Effector memory CD4-positive, alpha-beta T cell (primary cell): Measurements from ENCODE around the gene TSFM.

ENCODE experiments used
- DNase-seq, 3 donors: peaks; one replicate each; pipeline ENCODE4 v3.0.0-alpha.2; 2020
- H3K27ac ChIP-seq: 2 replicates; pipeline ENCODE4 v1.7.0; 2013; ENCODE audit warnings: mild to moderate bottlenecking, low read length, moderate library complexity; ENCODE audit not compliant: insufficient read depth, poor library complexity, severe bottlenecking
- H3K27me3 ChIP-seq: replicated peaks from 2 replicates; pipeline ENCODE4 v1.7.0; 2013; ENCODE audit warnings: mild to moderate bottlenecking, low read length; ENCODE audit not compliant: insufficient read depth, control insufficient read depth, poor library complexity, severe bottlenecking
- H3K36me3 ChIP-seq: 2 replicates; pipeline ENCODE4 v1.7.0; 2013; ENCODE audit warnings: mild to moderate bottlenecking, low read length, moderate library complexity; ENCODE audit not compliant: control insufficient read depth, insufficient read depth
- H3K4me1 ChIP-seq: 2 replicates; pipeline ENCODE4 v1.7.0; 2013; ENCODE audit warnings: low read length, mild to moderate bottlenecking; ENCODE audit not compliant: control insufficient read depth, insufficient read depth, poor library complexity, severe bottlenecking
- H3K4me3 ChIP-seq: 2 replicates; pipeline ENCODE4 v1.7.0; 2013; ENCODE audit warnings: low read length, low read depth, mild to moderate bottlenecking; ENCODE audit not compliant: insufficient read depth, poor library complexity, severe bottlenecking
- H3K9me3 ChIP-seq: 2 replicates; pipeline ENCODE4 v1.7.0; 2013; ENCODE audit warnings: mild to moderate bottlenecking, low read length, moderate library complexity; ENCODE audit not compliant: control insufficient read depth

The TSFM gene

GRCh38 chr12:57739387-57739786, 43.2 kb upstream of the TSFM start:
- H3K27ac ChIP-seq: peak overlapping the region; percentile 94
- DNase-seq: no peak
- H3K36me3 ChIP-seq: peaks cover 46% of the 10 kb centered on the region
- no peaks in the 10 kb centered on the region for H3K9me3 ChIP-seq
- no peaks in the 10 kb centered on the region for H3K27me3 ChIP-seq
- H3K4me1 ChIP-seq: peaks cover 46% of the 10 kb centered on the region
- no peak overlapping the region for H3K4me3 ChIP-seq

GRCh38 chr12:57739914-57740538, 42.6 kb upstream of the TSFM start:
- no peak for DNase-seq
- Histone ChIP-seq H3K4me3 (no peak overlapping the region), H3K9me3 (no peaks in the 10 kb centered on the region), H3K27ac (peak overlapping the region; percentile 94), H3K36me3 (peaks cover 39% of the 10 kb centered on the region), H3K4me1 (peaks cover 46% of the 10 kb centered on the region), H3K27me3 (no peaks in the 10 kb centered on the region)

- Histone ChIP-seq H3K9me3 (no peaks in the 10 kb centered on the region), H3K27me3 (no peaks in the 10 kb centered on the region), H3K27ac (peak overlapping the region; percentile 94), H3K4me3 (peak overlapping the region; percentile 82), H3K4me1 (peaks cover 52% of the 10 kb centered on the region), H3K36me3 (peaks cover 32% of the 10 kb centered on the region)
- peak; percentile 74 to 79 (median 78) for DNase-seq
These were observed 41.8 kb upstream of the TSFM start for GRCh38 chr12:57740656-57741412.

GRCh38 chr12:57741413-57741789, 41.2 kb upstream of the TSFM start:
- no peak for DNase-seq
- Histone ChIP-seq H3K4me1 (peaks cover 52% of the 10 kb centered on the region), H3K9me3 (no peaks in the 10 kb centered on the region), H3K27ac (peak overlapping the region; percentile 94), H3K4me3 (peak overlapping the region; percentile 82), H3K27me3 (no peaks in the 10 kb centered on the region), H3K36me3 (peaks cover 27% of the 10 kb centered on the region)

- no peaks in the 10 kb centered on the region for H3K9me3 ChIP-seq
- peaks cover 27% of the 10 kb centered on the region for H3K36me3 ChIP-seq
- H3K4me3 ChIP-seq: peak overlapping the region; percentile 82
- no peaks in the 10 kb centered on the region for H3K27me3 ChIP-seq
- peak; percentile 70 to 76 (median 72) for DNase-seq
- H3K4me1 ChIP-seq: peaks cover 52% of the 10 kb centered on the region
- peak overlapping the region; percentile 94 for H3K27ac ChIP-seq
These were observed 40.5 kb upstream of the TSFM start for GRCh38 chr12:57741844-57742738.

GRCh38 chr12:57743769-57744168, 38.8 kb upstream of the TSFM start:
- peak overlapping the region; percentile 93 for H3K27ac ChIP-seq

GRCh38 chr12:57744194-57744776, 38.3 kb upstream of the TSFM start:
- Histone ChIP-seq H3K27ac (peak overlapping the region; percentile 93), H3K36me3 (peaks cover 27% of the 10 kb centered on the region), H3K4me3 (peak overlapping the region; percentile 89), H3K27me3 (no peaks in the 10 kb centered on the region), H3K4me1 (peaks cover 44% of the 10 kb centered on the region), H3K9me3 (no peaks in the 10 kb centered on the region)
- DNase-seq: peak in 2 of 3 donors; percentile 60 to 69

More at GRCh38 chr12:57743769-57744168, 38.8 kb upstream of the TSFM start:
- no peak for DNase-seq
- peaks cover 23% of the 10 kb centered on the region for H3K36me3 ChIP-seq
- H3K4me3 ChIP-seq: no peak overlapping the region
- no peaks in the 10 kb centered on the region for H3K9me3 ChIP-seq
- H3K27me3 ChIP-seq: no peaks in the 10 kb centered on the region
- H3K4me1 ChIP-seq: peaks cover 49% of the 10 kb centered on the region

GRCh38 chr12:57744777-57745484, 37.7 kb upstream of the TSFM start, which contains the start of gene TSPAN31:
TSPAN31 (plus strand) TSS chr12:57745039; CDS start chr12:57745155, 116 bp downstream.
- Histone ChIP-seq H3K36me3 (peaks cover 24% of the 10 kb centered on the region), H3K4me3 (peak within 1 kb of the TSS; percentile 89), H3K27ac (peak within 1 kb of the TSS; percentile 93), H3K9me3 (no peaks in the 10 kb centered on the region), H3K27me3 (no peaks in the 10 kb centered on the region), H3K4me1 (peaks cover 37% of the 10 kb centered on the region)
- DNase-seq: peak; percentile 86 to 93 (median 91)

- peaks cover 24% of the 10 kb centered on the region for H3K36me3 ChIP-seq
- H3K4me3 ChIP-seq: peak overlapping the region; percentile 89
- peaks cover 32% of the 10 kb centered on the region for H3K4me1 ChIP-seq
- no peaks in the 10 kb centered on the region for H3K27me3 ChIP-seq
- no peaks in the 10 kb centered on the region for H3K9me3 ChIP-seq
- DNase-seq: no peak
- H3K27ac ChIP-seq: peak overlapping the region; percentile 93
These were observed 37.1 kb upstream of the TSFM start for GRCh38 chr12:57745485-57745881.
